ENCODE data around the gene GGA2. TPM values are rescaled to one million over a fixed set of nuclear protein-coding genes. Genes with fewer than 3 reads are reported as not detected.

GGA2 gene
- total and polyA plus RNA-seq, 7 donors = 13.2 to 55.7 (median 29.6) TPM

GRCh38 chr16:23480257-23480656 lies 30.0 kb downstream of the GGA2 start:
- peaks cover 59 to 99% (median 66%) of the 10 kb centered on the region in 4 donors for H3K36me3 ChIP-seq
- TF ChIP-seq POLR2A (IDR thresholded peaks at IDR 0.05) (no peak), POLR2AphosphoS5 (IDR thresholded peaks at IDR 0.05) (no peak), CTCF (IDR thresholded peaks at IDR 0.05) (no peak), EP300 (IDR thresholded peaks at IDR 0.05) (no peak)
- intact Hi-C loops (cut with DNase I) = no loop called here
- DNase-seq = no peak
- no peak overlapping the region for H3K27ac ChIP-seq
- H3K27me3 ChIP-seq = no peaks in the 10 kb centered on the region
- no peaks in the 10 kb centered on the region for H3K4me1 ChIP-seq
- 58 to 82% methylated on average over 4 of the region's 4 CpGs for WGBS, 2 donors
- H3K4me3 ChIP-seq = no peak overlapping the region
- H3K9me3 ChIP-seq = no peaks in the 10 kb centered on the region

GRCh38 chr16:23479138-23479537 lies 31.2 kb downstream of the GGA2 start:
- Histone ChIP-seq H3K36me3 (peaks cover 61 to 99% (median 72%) of the 10 kb centered on the region in 4 donors), H3K27ac (no peak overlapping the region), H3K27me3 (no peaks in the 10 kb centered on the region), H3K4me1 (no peaks in the 10 kb centered on the region), H3K9me3 (no peaks in the 10 kb centered on the region), H3K4me3 (no peak overlapping the region)
- TF ChIP-seq POLR2AphosphoS5 (IDR thresholded peaks at IDR 0.05) (no peak), CTCF (IDR thresholded peaks at IDR 0.05) (no peak), EP300 (IDR thresholded peaks at IDR 0.05) (no peak), POLR2A (IDR thresholded peaks at IDR 0.05) (no peak)
- DNase-seq = no peak
- WGBS, 2 donors = 93 to 96% methylated on average over 3 of the region's 3 CpGs
- intact Hi-C loops (cut with DNase I) = no loop called here

GRCh38 chr16:23478566-23478965 lies 31.7 kb downstream of the GGA2 start:
- intact Hi-C loops (cut with DNase I) = no loop called here
- Histone ChIP-seq H3K4me3 (no peak overlapping the region), H3K9me3 (no peaks in the 10 kb centered on the region), H3K4me1 (no peaks in the 10 kb centered on the region), H3K27me3 (no peaks in the 10 kb centered on the region), H3K27ac (no peak overlapping the region), H3K36me3 (peaks cover 66 to 100% (median 73%) of the 10 kb centered on the region in 4 donors)
- no peak for DNase-seq
- 95 to 97% methylated on average over 3 of the region's 3 CpGs for WGBS, 2 donors
- TF ChIP-seq POLR2AphosphoS5 (IDR thresholded peaks at IDR 0.05) = no peak
- no peak for TF ChIP-seq POLR2A (IDR thresholded peaks at IDR 0.05)
- TF ChIP-seq CTCF (IDR thresholded peaks at IDR 0.05) = no peak
- no peak for TF ChIP-seq EP300 (IDR thresholded peaks at IDR 0.05)

GRCh38 chr16:23476289-23476688 lies 34.0 kb downstream of the GGA2 start:
- H3K36me3 ChIP-seq = peaks cover 57 to 96% (median 66%) of the 10 kb centered on the region in 4 donors
- TF ChIP-seq EP300 (IDR thresholded peaks at IDR 0.05) = no peak
- TF ChIP-seq CTCF (IDR thresholded peaks at IDR 0.05) = no peak
- TF ChIP-seq POLR2A (IDR thresholded peaks at IDR 0.05) = no peak
- no peak for TF ChIP-seq POLR2AphosphoS5 (IDR thresholded peaks at IDR 0.05)
- intact Hi-C loops (cut with DNase I) = no loop called here

GRCh38 chr16:23469814-23470213 lies 40.5 kb downstream of the GGA2 start:
- DNase-seq = no peak
- Histone ChIP-seq H3K9me3 (no peaks in the 10 kb centered on the region), H3K4me1 (no peaks in the 10 kb centered on the region), H3K27me3 (no peaks in the 10 kb centered on the region), H3K4me3 (no peak overlapping the region), H3K36me3 (peaks cover 30 to 96% (median 58%) of the 10 kb centered on the region in 4 donors), H3K27ac (no peak overlapping the region)
- intact Hi-C loops (cut with DNase I) = no loop called here
- WGBS, 2 donors = 75 to 83% methylated on average over 6 of the region's 6 CpGs
- TF ChIP-seq POLR2A (IDR thresholded peaks at IDR 0.05) = no peak
- TF ChIP-seq EP300 (IDR thresholded peaks at IDR 0.05) = no peak
- no peak for TF ChIP-seq POLR2AphosphoS5 (IDR thresholded peaks at IDR 0.05)
- no peak for TF ChIP-seq CTCF (IDR thresholded peaks at IDR 0.05)

More at GRCh38 chr16:23476289-23476688, 34.0 kb downstream of the GGA2 start:
- Histone ChIP-seq H3K27me3 (no peaks in the 10 kb centered on the region), H3K9me3 (no peaks in the 10 kb centered on the region), H3K27ac (no peak overlapping the region), H3K4me3 (no peak overlapping the region), H3K4me1 (no peaks in the 10 kb centered on the region)
- DNase-seq = no peak
- 98 to 100% methylated on average over 1 of the region's 1 CpG for WGBS, 2 donors

Measured in sigmoid colon (tissue), 7 donors.